OCI-LY1 (cell line): ENCODE data around the gene CASP6.

Experiments
- H2AFZ ChIP-seq: fragments of 200-600 bp; sonication (generic), shearing (Covaris generic); 2 replicates; pipeline ENCODE4 v1.6.0; 2014; ENCODE audit warnings: antibody characterized with exemption, mild to moderate bottlenecking, low read length
- H3F3A ChIP-seq: fragments of 200-600 bp; sonication (generic), shearing (Covaris generic); 2 replicates; pipeline ENCODE4 v1.6.0; 2014; ENCODE audit warnings: mild to moderate bottlenecking, antibody characterized with exemption, low read length, moderate library complexity; ENCODE audit not compliant: insufficient read depth
- H3K27ac ChIP-seq: fragments of 200-600 bp; sonication (generic); 2 replicates; pipeline ENCODE4 v1.5.1; 2014; ENCODE audit warnings: low read length, mixed run types, mild to moderate bottlenecking, low read depth; ENCODE audit not compliant: poor library complexity, severe bottlenecking
- H3K27me3 ChIP-seq: fragments of 200-600 bp; sonication (generic); 2 replicates; pipeline ENCODE4 v1.6.0; 2014; ENCODE audit warnings: antibody characterized with exemption, mild to moderate bottlenecking, low read length, moderate library complexity; ENCODE audit not compliant: insufficient read depth
- H3K36me3 ChIP-seq: fragments of 200-600 bp; sonication (generic); 2 replicates; pipeline ENCODE4 v1.6.1; 2014; ENCODE audit warnings: mild to moderate bottlenecking, antibody characterized with exemption, low read length, moderate library complexity, mixed read lengths; ENCODE audit not compliant: insufficient read depth
- H3K4me1 ChIP-seq: fragments of 200-600 bp; sonication (generic); 2 replicates; pipeline ENCODE4 v1.5.1; 2014; ENCODE audit warnings: mild to moderate bottlenecking, low read length, moderate library complexity; ENCODE audit not compliant: insufficient read depth, severe bottlenecking
- H3K4me2 ChIP-seq: fragments of 200-600 bp; sonication (generic), shearing (Covaris generic); 2 replicates; pipeline ENCODE4 v1.6.1; 2014; ENCODE audit warnings: low read length
- H3K4me3 ChIP-seq: fragments of 200-600 bp; sonication (generic); 2 replicates; pipeline ENCODE4 v1.5.1; 2014; ENCODE audit warnings: low read length, low read depth, mild to moderate bottlenecking, mixed read lengths; ENCODE audit not compliant: poor library complexity, severe bottlenecking
- H3K79me2 ChIP-seq: fragments of 200-600 bp; shearing (Covaris generic); 2 replicates; pipeline ENCODE4 v1.6.1; 2016; ENCODE audit warnings: mixed run types, low read length, mixed read lengths; ENCODE audit not compliant: insufficient read depth
- H3K9ac ChIP-seq: fragments of 200-600 bp; sonication (generic), shearing (Covaris generic); 2 replicates; pipeline ENCODE4 v1.6.1; 2014; ENCODE audit warnings: mild to moderate bottlenecking, low read length, mixed read lengths
- H3K9me2 ChIP-seq: fragments of 200-600 bp; sonication (generic), shearing (Covaris generic); 2 replicates; pipeline ENCODE4 v1.6.1; 2014; ENCODE audit warnings: low read depth, mild to moderate bottlenecking, low read length, mixed read lengths
- H3K9me3 ChIP-seq: fragments of 200-600 bp; shearing (Covaris generic); 2 replicates; pipeline ENCODE4 v1.6.1; 2014; ENCODE audit warnings: low read length, mixed read lengths
- H4K20me1 ChIP-seq: fragments of 200-600 bp; sonication (generic), shearing (Covaris generic); 2 replicates; pipeline ENCODE4 v1.6.0; 2016; ENCODE audit warnings: mild to moderate bottlenecking, low read length; ENCODE audit not compliant: insufficient read depth
- CTCF ChIP-seq: fragments of 200-600 bp; sonication (generic), shearing (Covaris generic); IDR thresholded peaks from 2 replicates; pipeline ENCODE4 v1.5.1; 2017; ENCODE audit warnings: mild to moderate bottlenecking, antibody characterized with exemption, low read length, moderate library complexity, mixed read lengths
- EZH2 ChIP-seq: fragments of 200-600 bp; sonication (generic), shearing (Covaris generic); IDR thresholded peaks from 2 replicates; pipeline ENCODE4 v1.8.0; 2017; ENCODE audit warnings: borderline replicate concordance, mixed run types, mild to moderate bottlenecking, antibody characterized with exemption, low read length, moderate library complexity, mixed read lengths

CASP6 gene

GRCh38 chr4:109702950-109703663, at the start of gene CASP6:
Gene CASP6 (minus strand): TSS chr4:109703445. CDS start chr4:109703395, 50 bp downstream.
- H3K4me1 ChIP-seq = peaks cover 18% of the 10 kb centered on the region
- H2AFZ ChIP-seq = peak within 1 kb of the TSS; percentile 15; the same call in 1 of the 2 replicates
- no peaks in the 10 kb centered on the region for H4K20me1 ChIP-seq
- no peaks in the 10 kb centered on the region for H3K9me3 ChIP-seq
- no peaks in the 10 kb centered on the region for H3K36me3 ChIP-seq
- peak within 1 kb of the TSS; percentile 68 for H3K4me2 ChIP-seq
- H3K9me2 ChIP-seq = no peaks in the 10 kb centered on the region
- no peaks in the 10 kb centered on the region for H3K27me3 ChIP-seq
- H3F3A ChIP-seq = no peaks in the 10 kb centered on the region
- H3K27ac ChIP-seq = peak within 1 kb of the TSS; percentile 1
- TF ChIP-seq CTCF = peak; percentile 75
- no peak for TF ChIP-seq EZH2
- peak within 1 kb of the TSS; percentile 63 for H3K9ac ChIP-seq
- peak within 1 kb of the TSS; percentile 75 for H3K4me3 ChIP-seq
- no peaks in the 10 kb centered on the region for H3K79me2 ChIP-seq

- Histone ChIP-seq H3K9me3 (no peaks in the 10 kb centered on the region), H3K4me3 (no peak overlapping the region), H3K9ac (no peak overlapping the region), H3F3A (no peaks in the 10 kb centered on the region), H3K36me3 (no peaks in the 10 kb centered on the region), H4K20me1 (no peaks in the 10 kb centered on the region), H3K4me1 (no peaks in the 10 kb centered on the region), H2AFZ (no peak overlapping the region), H3K27ac (no peak overlapping the region), H3K9me2 (no peaks in the 10 kb centered on the region), H3K79me2 (no peaks in the 10 kb centered on the region), H3K4me2 (no peak overlapping the region), H3K27me3 (no peaks in the 10 kb centered on the region)
- no peak for TF ChIP-seq CTCF
- TF ChIP-seq EZH2 = no peak
Observed at GRCh38 chr4:109752525-109752924, 49.3 kb upstream of the CASP6 start.

- H3K9me3 ChIP-seq = no peaks in the 10 kb centered on the region
- H3K79me2 ChIP-seq = no peaks in the 10 kb centered on the region
- H2AFZ ChIP-seq = no peak overlapping the region
- no peak overlapping the region for H3K4me3 ChIP-seq
- no peaks in the 10 kb centered on the region for H3K9me2 ChIP-seq
- H3K36me3 ChIP-seq = no peaks in the 10 kb centered on the region
- H3K4me1 ChIP-seq = no peaks in the 10 kb centered on the region
- H3K9ac ChIP-seq = no peak overlapping the region
- H3K27me3 ChIP-seq = no peaks in the 10 kb centered on the region
- H4K20me1 ChIP-seq = no peaks in the 10 kb centered on the region
- H3F3A ChIP-seq = no peaks in the 10 kb centered on the region
- no peak overlapping the region for H3K27ac ChIP-seq
- no peak overlapping the region for H3K4me2 ChIP-seq
- TF ChIP-seq CTCF (no peak), EZH2 (no peak)
Observed at GRCh38 chr4:109751852-109752251, 48.6 kb upstream of the CASP6 start.
